GM12878 (cell line): ENCODE measurements around the gene EYA4. TPM values are rescaled to one million over a fixed set of nuclear protein-coding genes. Genes with fewer than 3 reads are reported as not detected.

Experiments used
- ATAC-seq: fragments of 200-7000 bp; cut with Tn5 transposase; 3 replicates; pipeline ENCODE4 v1.9.1; 2020; ENCODE audit warnings: mild to moderate bottlenecking, moderate library complexity
- BruUV-seq: library from RNA; stranded (reverse); fragments of 400-500 nt; replicated peaks from 2 replicates; lab custom pipeline; 2021; lab: Mats Ljungman, UMichigan
- CTCF ChIA-PET: fragments of 300-600 bp; sonication (Branson Sonifier 250); formaldehyde crosslinking; extraction: SDS; loops from one replicate; lab custom pipeline; 2021; ENCODE audit warnings: inconsistent platforms; lab: Yijun Ruan, JAX
- POLR2A ChIA-PET: fragments of 350-600 bp; formaldehyde crosslinking; extraction: SDS; loops from one replicate; lab custom pipeline; 2021; ENCODE audit warnings: inconsistent platforms; lab: Charles Lee
- RAD21 ChIA-PET: fragments of 300-600 bp; sonication (Branson Sonifier 250); formaldehyde crosslinking; loops from one replicate; lab custom pipeline; 2023; ENCODE audit warnings: antibody characterized with exemption; ENCODE audit not compliant: unreplicated experiment; lab: Charles Lee
- SMC1A ChIA-PET: fragments of 300-600 bp; sonication (Branson Sonifier 250); formaldehyde crosslinking; loops from one replicate; lab custom pipeline; 2023; ENCODE audit not compliant: unreplicated experiment, uncharacterized antibody; lab: Charles Lee
- DNase-seq: peaks from one replicate; pipeline ENCODE4 v3.0.0-alpha.2; 2011; ENCODE audit warnings: low read depth, low spot score
- FAIRE-seq: peaks from 3 replicates; lab custom pipeline; 2011; peaks lifted over from hg19 to GRCh38; lab: Jason Lieb, UNC
- H2AFZ ChIP-seq: 2 replicates; pipeline ENCODE4 v1.6.0; 2011; ENCODE audit warnings: low read depth, low read length, control low read depth; ENCODE audit not compliant: control insufficient read depth
- H3K27ac ChIP-seq: 2 replicates; pipeline ENCODE4 v1.5.1; 2011; ENCODE audit warnings: control low read depth; ENCODE audit not compliant: control insufficient read depth, insufficient read depth
- H3K27me3 ChIP-seq, 2 experiments: replicated peaks in 1 of 2; 2 replicates each; pipeline versions ENCODE4 v1.6.0 to v1.6.1; 2011; ENCODE audit warnings: low read length in 1 of 2; ENCODE audit not compliant: control insufficient read depth in 2 of 2, insufficient read depth in 2 of 2
- H3K36me3 ChIP-seq, 2 experiments: 2 replicates each; pipeline ENCODE4 v1.5.1; 2011; ENCODE audit warnings: low read length in 1 of 2; ENCODE audit not compliant: control insufficient read depth in 2 of 2, insufficient read depth in 2 of 2
- H3K4me1 ChIP-seq: 2 replicates; pipeline ENCODE4 v1.6.1; 2011; ENCODE audit warnings: mild to moderate bottlenecking, low read length, moderate library complexity, mixed read lengths; ENCODE audit not compliant: control insufficient read depth, insufficient read depth
- H3K4me2 ChIP-seq: 2 replicates; pipeline ENCODE4 v1.6.0; 2011; ENCODE audit warnings: control low read depth; ENCODE audit not compliant: control insufficient read depth, insufficient read depth
- H3K4me3 ChIP-seq: fragments of 200-600 bp; sonication (generic); 2 replicates; pipeline ENCODE4 v1.5.1; 2016
- H3K79me2 ChIP-seq: 2 replicates; pipeline ENCODE4 v1.6.0; 2011; ENCODE audit warnings: low read length; ENCODE audit not compliant: control insufficient read depth, insufficient read depth
- H3K9ac ChIP-seq: 2 replicates; pipeline ENCODE4 v1.8.0; 2011; ENCODE audit warnings: low read length, control low read depth, mixed read lengths; ENCODE audit not compliant: control insufficient read depth, insufficient read depth
- H3K9me3 ChIP-seq: replicated peaks from 3 replicates; pipeline ENCODE4 v1.5.1; 2011; ENCODE audit warnings: mild to moderate bottlenecking, low read length; ENCODE audit not compliant: control insufficient read depth, insufficient read depth
- H4K20me1 ChIP-seq: 2 replicates; pipeline ENCODE4 v1.6.0; 2011; ENCODE audit not compliant: control insufficient read depth, insufficient read depth
- ASH2L ChIP-seq: fragments of 300-600, 200-600 bp; sonication (generic); IDR thresholded peaks from 2 replicates; pipeline ENCODE4 v1.6.1; 2017; ENCODE audit warnings: low read depth, mild to moderate bottlenecking, borderline replicate concordance
- IRF4 ChIP-seq: IDR thresholded peaks from 2 replicates; pipeline ENCODE4 v1.6.1; 2011; ENCODE audit warnings: low read depth, low read length
- NR2C1 ChIP-seq: fragments of 450-650 bp; IDR thresholded peaks from 2 replicates; pipeline ENCODE4 v1.6.1; 2017; ENCODE audit warnings: antibody characterized with exemption, mild to moderate bottlenecking, moderate library complexity
- RCOR1 ChIP-seq: conservative IDR thresholded peaks from 2 replicates; pipeline ENCODE4 v1.6.1; 2012; ENCODE audit warnings: low read depth, low read length, improper control_type of control experiment
- ZNF622 ChIP-seq: fragments of 450-650 bp; IDR thresholded peaks from 2 replicates; pipeline ENCODE4 v1.6.1; 2017; ENCODE audit warnings: mild to moderate bottlenecking, inconsistent platforms
- WGBS: methylation state at CpG from one replicate; pipeline ENCODE4 v1.1.6; 2016; ENCODE audit warnings: low lambda C conversion rate; ENCODE audit not compliant: insufficient replicate concordance, insufficient coverage; ENCODE audit errors: missing lambda C conversion rate; 5-methylcytosine and 5-hydroxymethylcytosine counted together
- in situ Hi-C: fragments of 300-500 bp; cut with MboI; formaldehyde crosslinking; loops from 9 replicates; pipeline ENCODE4 v1.14.3; 2018; ENCODE audit warnings: mixed read lengths
- intact Hi-C: fragments of 100-400 bp; cut with micrococcal nuclease; formaldehyde crosslinking; loops from one replicate; pipeline ENCODE4 v1.14.2; 2022; ENCODE audit not compliant: unreplicated experiment
- polyA plus RNA-seq, 11 experiments: library from polyadenylated mRNA; depleted of rRNA in 4 of 11; unstranded in 6 of 11; stranded (reverse) in 5 of 11; fragments of >200 nt; fragmentation: Nextera tagmentation in 4 of 11; fragmentation: Illumina TruSeq in 1 of 11; extraction: Ambion mirVana in 4 of 11; extraction: Trizol in 1 of 11; gene quantifications; 1 replicate in 1 of 11; 2 replicates in 10 of 11; pipeline versions ENCODE4 v1.2.1 to v1.2.3, GENCODE V29; 2011 to 2016; ENCODE audit warnings: inconsistent platforms in 2 of 11, missing spikeins in 2 of 11, low read depth in 1 of 11
- total RNA-seq, 4 experiments: library from RNA; depleted of rRNA in 3 of 4; stranded (reverse); fragments of >200 nt in 3 of 4; fragmentation: Illumina TruSeq in 1 of 4; extraction: Trizol in 1 of 4; gene quantifications; 2 replicates each; pipeline versions ENCODE4 v1.2.1 to v1.2.3, GENCODE V29; 2013 to 2021
- TF ChIP-seq, protein P1 (sequence below): fragments of 450-650 bp; IDR thresholded peaks from 2 replicates; pipeline ENCODE4 v1.6.1; 2017; ENCODE audit warnings: antibody characterized with exemption, mild to moderate bottlenecking, moderate library complexity
- TF ChIP-seq, protein P2 (sequence below): fragments of 450-650 bp; IDR thresholded peaks from 2 replicates; pipeline ENCODE4 v1.6.1; 2017; ENCODE audit warnings: mild to moderate bottlenecking, low read depth, inconsistent platforms; ENCODE audit not compliant: poor library complexity, severe bottlenecking
- TF ChIP-seq, protein P3 (sequence below): fragments of 450-650 bp; IDR thresholded peaks from 2 replicates; pipeline ENCODE4 v1.6.1; 2018; ENCODE audit warnings: mild to moderate bottlenecking, low read depth, moderate library complexity; ENCODE audit not compliant: partially characterized antibody

EYA4 gene
- total and polyA plus RNA-seq, 10 of the 15 experiments (the other 5 are each of a cell fraction or from before 2014, with no cell fraction given) = 0.02 TPM; not detected in 9

DNA sequence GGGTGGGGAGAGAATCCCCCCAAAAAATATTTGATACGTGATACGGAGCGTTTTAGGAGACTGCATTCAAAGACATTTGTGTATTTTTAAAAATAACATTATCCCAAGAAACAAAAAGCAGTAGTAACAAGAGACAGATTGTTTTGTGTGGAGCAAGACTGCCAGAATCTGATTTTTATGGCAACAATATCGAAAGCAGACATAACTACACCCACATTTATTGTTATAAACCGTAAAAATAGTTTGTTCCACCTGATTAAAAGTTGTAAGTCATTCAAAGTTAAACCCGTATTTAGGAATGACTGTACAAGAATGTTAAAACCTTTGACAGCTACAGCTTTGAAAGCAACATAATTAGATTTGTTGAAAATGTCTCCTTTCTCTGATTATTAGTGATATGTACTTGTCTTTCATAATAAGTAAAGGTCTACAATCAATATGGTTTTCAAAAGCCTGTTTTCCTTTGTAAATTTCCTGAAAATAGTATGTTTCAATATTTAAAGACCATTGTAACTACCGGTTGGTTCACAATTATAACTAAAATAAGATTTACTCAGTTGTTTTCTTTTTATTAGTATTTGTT, 2.7 kb downstream of the EYA4 start:
- H3K27me3 ChIP-seq = peaks cover 6 to 15% of the 10 kb centered on the region in 2 experiments
- POLR2A ChIA-PET = interaction anchor here (0.6 kb wide), 1 partner anchor 1308 kb away, joined by 3 read pairs; no protein-coding TSS in a partner anchor
- RAD21 ChIA-PET = no interaction called here
- CTCF ChIA-PET = no interaction called here
- no peak overlapping the region for H3K27ac ChIP-seq
- DNase-seq (no peak), ATAC-seq (no peak), FAIRE-seq (no peak)
- no peaks in the 10 kb centered on the region for H3K36me3 ChIP-seq
- TF ChIP-seq, protein P1, sequence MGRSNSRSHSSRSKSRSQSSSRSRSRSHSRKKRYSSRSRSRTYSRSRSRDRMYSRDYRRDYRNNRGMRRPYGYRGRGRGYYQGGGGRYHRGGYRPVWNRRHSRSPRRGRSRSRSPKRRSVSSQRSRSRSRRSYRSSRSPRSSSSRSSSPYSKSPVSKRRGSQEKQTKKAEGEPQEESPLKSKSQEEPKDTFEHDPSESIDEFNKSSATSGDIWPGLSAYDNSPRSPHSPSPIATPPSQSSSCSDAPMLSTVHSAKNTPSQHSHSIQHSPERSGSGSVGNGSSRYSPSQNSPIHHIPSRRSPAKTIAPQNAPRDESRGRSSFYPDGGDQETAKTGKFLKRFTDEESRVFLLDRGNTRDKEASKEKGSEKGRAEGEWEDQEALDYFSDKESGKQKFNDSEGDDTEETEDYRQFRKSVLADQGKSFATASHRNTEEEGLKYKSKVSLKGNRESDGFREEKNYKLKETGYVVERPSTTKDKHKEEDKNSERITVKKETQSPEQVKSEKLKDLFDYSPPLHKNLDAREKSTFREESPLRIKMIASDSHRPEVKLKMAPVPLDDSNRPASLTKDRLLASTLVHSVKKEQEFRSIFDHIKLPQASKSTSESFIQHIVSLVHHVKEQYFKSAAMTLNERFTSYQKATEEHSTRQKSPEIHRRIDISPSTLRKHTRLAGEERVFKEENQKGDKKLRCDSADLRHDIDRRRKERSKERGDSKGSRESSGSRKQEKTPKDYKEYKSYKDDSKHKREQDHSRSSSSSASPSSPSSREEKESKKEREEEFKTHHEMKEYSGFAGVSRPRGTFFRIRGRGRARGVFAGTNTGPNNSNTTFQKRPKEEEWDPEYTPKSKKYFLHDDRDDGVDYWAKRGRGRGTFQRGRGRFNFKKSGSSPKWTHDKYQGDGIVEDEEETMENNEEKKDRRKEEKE = no peak
- TF ChIP-seq NR2C1 (no peak), ASH2L (no peak), IRF4 (no peak), ZNF622 (no peak), RCOR1 (no peak)
- TF ChIP-seq, protein P2, sequence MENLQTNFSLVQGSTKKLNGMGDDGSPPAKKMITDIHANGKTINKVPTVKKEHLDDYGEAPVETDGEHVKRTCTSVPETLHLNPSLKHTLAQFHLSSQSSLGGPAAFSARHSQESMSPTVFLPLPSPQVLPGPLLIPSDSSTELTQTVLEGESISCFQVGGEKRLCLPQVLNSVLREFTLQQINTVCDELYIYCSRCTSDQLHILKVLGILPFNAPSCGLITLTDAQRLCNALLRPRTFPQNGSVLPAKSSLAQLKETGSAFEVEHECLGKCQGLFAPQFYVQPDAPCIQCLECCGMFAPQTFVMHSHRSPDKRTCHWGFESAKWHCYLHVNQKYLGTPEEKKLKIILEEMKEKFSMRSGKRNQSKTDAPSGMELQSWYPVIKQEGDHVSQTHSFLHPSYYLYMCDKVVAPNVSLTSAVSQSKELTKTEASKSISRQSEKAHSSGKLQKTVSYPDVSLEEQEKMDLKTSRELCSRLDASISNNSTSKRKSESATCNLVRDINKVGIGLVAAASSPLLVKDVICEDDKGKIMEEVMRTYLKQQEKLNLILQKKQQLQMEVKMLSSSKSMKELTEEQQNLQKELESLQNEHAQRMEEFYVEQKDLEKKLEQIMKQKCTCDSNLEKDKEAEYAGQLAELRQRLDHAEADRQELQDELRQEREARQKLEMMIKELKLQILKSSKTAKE = no peak
- TF ChIP-seq, protein P3, sequence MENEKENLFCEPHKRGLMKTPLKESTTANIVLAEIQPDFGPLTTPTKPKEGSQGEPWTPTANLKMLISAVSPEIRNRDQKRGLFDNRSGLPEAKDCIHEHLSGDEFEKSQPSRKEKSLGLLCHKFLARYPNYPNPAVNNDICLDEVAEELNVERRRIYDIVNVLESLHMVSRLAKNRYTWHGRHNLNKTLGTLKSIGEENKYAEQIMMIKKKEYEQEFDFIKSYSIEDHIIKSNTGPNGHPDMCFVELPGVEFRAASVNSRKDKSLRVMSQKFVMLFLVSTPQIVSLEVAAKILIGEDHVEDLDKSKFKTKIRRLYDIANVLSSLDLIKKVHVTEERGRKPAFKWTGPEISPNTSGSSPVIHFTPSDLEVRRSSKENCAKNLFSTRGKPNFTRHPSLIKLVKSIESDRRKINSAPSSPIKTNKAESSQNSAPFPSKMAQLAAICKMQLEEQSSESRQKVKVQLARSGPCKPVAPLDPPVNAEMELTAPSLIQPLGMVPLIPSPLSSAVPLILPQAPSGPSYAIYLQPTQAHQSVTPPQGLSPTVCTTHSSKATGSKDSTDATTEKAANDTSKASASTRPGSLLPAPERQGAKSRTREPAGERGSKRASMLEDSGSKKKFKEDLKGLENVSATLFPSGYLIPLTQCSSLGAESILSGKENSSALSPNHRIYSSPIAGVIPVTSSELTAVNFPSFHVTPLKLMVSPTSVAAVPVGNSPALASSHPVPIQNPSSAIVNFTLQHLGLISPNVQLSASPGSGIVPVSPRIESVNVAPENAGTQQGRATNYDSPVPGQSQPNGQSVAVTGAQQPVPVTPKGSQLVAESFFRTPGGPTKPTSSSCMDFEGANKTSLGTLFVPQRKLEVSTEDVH = no peak
- no peak overlapping the region for H2AFZ ChIP-seq
- in situ Hi-C loops (no loop called here), intact Hi-C loops (no loop called here)
- H3K4me3 ChIP-seq = no peak overlapping the region
- SMC1A ChIA-PET = no interaction called here
- no peak overlapping the region for H3K9ac ChIP-seq
- H3K9me3 ChIP-seq = no peaks in the 10 kb centered on the region
- H3K4me1 ChIP-seq = no peaks in the 10 kb centered on the region
- no TSS peak for BruUV-seq
- WGBS = 5% methylated on average over 7 of the region's 7 CpGs
- no peaks in the 10 kb centered on the region for H4K20me1 ChIP-seq
- H3K4me2 ChIP-seq = no peak overlapping the region
- no peaks in the 10 kb centered on the region for H3K79me2 ChIP-seq
